ENCODE data around the gene CYP27C1.
A peak's percentile ranks its signal among the peaks of the same experiment; 100 is the strongest.

CYP27C1 gene

GRCh38 chr2:127193164-127193966 is 26.7 kb downstream of the CYP27C1 start:
- no peak for DNase-seq (ENCODE audit: low read depth)

DNA sequence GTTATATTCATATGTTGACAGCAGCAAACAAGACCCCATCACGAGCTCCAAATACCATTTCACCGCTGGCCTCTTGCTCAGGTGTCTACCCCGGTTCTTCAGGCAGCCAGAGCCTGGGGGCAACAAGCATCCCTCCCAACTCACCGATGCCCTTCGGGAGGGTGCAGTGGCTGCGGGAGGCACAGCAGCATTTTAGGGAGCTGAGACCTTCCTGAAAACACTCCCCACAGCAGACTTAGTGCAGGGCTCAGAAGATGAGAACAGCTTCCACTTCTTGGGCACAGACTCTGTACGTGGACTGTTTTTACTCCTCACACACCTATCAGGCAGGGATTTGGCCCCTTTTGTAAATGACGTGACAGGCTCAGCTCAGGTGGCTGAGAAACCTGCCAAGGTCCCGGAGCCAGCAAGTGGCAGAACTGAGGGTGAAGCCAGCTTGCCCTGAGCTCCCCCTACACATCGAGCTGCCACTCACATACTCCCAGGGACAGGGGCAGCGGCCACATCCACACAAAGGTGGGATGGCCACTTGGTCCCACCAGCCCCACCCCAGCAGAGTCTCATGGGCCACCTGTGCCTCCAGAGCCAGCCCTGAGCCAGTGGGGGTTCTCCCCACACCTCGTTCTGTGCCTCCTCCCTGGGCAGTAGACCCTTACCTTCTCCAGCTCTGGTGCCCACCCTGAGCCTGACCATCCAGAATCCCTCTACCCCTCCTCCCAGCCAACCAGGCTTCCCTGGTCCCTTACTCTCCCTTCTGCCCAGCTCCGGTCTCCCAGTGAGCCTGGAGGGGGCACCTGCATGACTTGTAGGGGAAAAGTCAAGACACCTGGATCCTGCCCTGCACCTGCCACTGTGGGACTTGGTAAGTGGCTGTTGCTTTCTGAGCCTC is 28.5 kb downstream of the CYP27C1 start:
- no peak for DNase-seq (ENCODE audit: low read depth)

DNA sequence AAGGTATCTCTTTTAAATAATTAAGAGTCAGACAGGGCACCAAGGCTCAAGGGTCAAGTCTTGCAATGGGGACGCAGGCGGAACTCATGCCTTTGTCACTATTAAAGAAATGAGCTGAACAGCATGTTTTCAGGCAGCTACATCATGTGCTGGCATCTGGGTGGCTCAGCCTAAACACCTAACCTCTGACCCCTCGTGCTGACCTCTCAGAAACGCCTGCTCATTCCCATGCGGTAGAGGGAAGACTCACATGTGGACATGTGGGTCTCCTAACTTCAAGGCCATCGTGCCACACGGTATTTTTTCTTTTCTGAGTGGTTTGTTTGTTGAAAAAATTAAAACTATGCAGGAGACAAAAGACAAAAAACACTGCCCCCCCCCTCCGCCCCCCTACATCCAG is 31.3 kb downstream of the CYP27C1 start:
- no peak for DNase-seq (ENCODE audit: low read depth)

GRCh38 chr2:127187831-127188230 is 32.3 kb downstream of the CYP27C1 start:
- no peak for DNase-seq (ENCODE audit: low read depth)

- DNase-seq (ENCODE audit: low read depth), result no peak
Measured at GRCh38 chr2:127187081-127187775, 32.9 kb downstream of the CYP27C1 start.

- DNase-seq (ENCODE audit: low read depth), result no peak
Measured at GRCh38 chr2:127185705-127186104, 34.4 kb downstream of the CYP27C1 start.

DNA sequence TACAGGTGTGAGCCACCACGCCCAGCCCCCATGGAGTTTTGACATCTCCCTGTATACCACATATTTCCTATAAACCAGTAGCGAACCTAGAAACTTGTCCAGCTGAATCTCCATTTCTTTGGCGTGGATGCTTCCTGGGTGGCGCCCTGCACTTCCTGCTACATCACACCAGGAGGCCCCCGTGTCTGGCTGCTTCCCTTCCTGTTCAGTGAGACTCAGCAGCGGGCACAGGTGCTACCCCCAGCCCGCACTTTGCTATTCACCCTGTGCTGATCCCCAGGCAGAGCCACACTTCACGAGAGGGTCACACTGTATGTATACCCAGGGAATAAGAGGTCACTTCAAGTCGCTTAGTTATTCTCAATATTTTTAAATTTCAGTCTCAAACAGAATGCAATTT is 35.0 kb downstream of the CYP27C1 start:
- DNase-seq (ENCODE audit: low read depth), result no peak

DNA sequence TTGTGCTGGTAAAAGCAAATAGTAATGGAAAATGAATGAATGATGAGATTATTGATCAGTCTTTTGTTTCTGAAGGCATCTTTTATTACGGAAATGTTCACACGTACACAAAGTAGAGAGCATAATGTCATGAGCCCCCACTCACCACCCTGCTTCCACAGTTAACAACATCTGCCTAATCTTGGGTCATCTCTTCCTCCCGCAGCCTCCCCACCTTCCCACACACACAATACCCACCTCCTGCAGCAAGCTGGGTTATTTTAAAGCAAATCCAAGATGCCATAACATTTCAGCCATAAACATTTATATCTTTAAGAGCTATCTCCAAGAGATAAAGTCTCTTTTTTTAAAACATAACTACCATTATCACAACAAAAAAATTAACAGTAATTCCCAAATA is 36.3 kb downstream of the CYP27C1 start:
- DNase-seq (ENCODE audit: low read depth), result no peak

DNA sequence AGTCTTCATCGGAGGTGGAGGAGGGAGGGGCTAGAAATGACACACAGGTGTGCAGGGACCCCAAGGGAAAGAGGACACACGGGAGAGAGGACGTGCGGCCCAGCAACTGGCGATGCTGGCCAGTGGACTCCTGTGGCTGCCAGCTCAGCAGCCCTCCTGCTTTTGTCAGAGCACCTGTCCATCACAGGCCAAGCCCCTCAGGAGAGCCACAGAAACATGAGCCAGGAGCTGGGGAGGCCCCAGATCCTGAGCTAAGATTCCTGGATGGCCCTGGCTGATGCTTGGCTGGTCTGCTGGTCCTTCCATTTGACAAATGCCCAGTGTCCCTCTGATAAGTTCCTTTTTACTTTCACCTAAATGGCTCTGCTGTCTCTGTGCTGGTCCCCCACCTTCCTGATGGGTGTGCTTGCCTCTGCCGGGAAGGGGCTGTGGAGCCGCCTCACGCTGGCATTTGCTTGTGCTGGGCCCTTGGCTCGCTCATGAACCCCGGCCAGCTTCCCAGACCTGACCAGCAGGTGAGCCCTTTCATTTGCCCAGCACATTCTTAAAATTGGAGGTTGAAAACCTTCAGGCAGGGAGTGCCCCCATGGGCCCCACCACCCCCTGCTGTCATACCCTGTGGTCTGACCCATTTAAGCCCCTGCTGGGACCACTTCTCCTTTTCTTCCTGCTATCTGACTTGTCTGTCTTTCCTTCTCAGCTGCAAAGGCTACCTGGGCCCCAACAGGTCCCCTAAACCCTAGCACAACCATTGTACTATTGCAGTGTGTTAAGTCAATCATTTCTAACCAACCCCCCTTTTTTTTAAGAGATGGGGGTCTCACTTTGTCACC is 37.3 kb downstream of the CYP27C1 start:
- no peak for DNase-seq (ENCODE audit: low read depth)

DNA sequence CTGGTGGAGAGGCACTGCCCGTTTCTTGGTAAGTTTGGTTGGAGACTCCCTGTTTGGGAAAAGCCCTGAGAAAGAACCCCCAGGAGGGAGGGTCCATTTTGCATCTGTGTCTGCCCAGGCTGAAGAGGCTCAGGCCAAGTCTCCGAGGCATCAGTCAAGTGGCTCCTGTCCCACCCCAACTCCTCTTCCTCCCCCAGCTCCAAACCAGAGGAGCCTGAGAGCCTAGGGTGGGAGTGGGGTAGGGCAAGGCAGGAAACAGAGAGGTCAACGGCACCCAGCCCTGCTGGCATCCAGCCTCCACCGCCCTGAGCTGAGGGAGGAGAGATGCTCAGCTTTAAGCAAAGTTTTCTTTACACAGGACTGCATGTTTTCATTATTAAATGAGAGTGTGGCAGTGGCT is 38.2 kb downstream of the CYP27C1 start:
- no peak for DNase-seq (ENCODE audit: low read depth)

- peak; percentile 69 for DNase-seq (ENCODE audit: low read depth)
Measured at GRCh38 chr2:127179766-127180165, 40.3 kb downstream of the CYP27C1 start.

- no peak for DNase-seq (ENCODE audit: low read depth)
Measured at GRCh38 chr2:127177617-127178263, 42.4 kb downstream of the CYP27C1 start.

GRCh38 chr2:127176371-127177311 is 43.5 kb downstream of the CYP27C1 start:
- peak; percentile 90 for DNase-seq (ENCODE audit: low read depth)

DNA sequence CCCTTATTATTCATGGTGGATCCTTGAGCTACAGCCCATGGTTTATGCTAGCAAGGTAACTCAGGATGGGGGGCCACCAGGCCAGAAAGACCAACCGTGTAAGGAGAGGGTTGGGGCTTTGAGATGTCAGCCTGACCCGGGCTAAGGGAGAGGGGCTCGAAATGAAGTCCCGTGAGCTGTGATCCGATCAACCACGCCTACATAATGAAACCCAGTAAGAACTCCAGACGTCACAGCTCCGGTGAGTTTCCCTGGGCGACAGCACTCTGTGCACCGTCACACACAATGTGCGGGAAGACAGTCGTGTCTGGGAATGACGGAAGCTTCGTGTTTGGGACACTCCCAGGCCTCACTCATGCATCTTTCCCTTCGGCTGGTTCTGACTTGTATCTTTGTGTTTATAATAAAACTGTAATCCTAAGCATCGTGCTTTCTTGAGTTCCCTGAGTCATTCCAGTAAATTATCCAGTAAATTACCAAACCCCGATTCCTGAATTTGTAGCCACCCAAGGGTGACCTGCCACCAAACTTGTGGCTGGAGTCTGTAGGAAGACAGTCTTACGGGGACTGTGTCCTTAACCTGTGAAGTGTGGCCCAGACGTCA is 44.2 kb downstream of the CYP27C1 start:
- DNase-seq (ENCODE audit: low read depth), result peak; percentile 75

DNA sequence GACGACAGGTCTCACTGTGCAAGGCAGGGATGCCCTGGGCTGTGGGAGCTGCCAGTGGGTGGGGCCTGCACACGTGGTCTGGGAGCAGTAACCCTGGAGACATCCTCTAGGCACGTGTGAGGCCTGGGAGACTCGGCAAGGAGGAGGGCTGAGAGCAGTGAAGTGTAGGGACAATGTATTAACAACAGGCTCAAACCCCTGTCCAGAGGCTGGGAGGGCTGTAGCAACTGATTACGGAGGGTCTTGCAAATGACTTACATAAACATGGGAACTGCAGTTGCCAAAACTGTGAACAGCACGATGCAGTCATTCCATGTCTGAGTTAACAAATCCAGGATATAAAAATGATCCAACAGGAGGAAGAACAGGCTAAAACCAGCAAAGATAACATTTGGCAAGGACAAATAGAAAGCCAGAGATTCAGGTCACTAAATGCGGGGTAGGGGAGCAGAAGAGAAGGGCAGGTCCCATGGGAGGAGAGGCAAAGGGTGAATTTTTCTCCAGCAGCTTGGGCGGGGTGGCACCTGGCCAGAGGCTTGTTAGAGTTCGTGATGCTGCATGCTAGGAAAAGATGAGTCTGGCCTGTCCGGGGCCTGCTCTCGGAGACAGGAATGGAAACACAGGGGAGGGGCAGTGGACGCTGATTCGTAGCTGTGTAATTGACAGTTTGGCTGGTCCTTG is 44.9 kb downstream of the CYP27C1 start:
- no peak for DNase-seq (ENCODE audit: low read depth)

GRCh38 chr2:127174640-127175039 is 45.5 kb downstream of the CYP27C1 start:
- DNase-seq (ENCODE audit: low read depth), result no peak

- DNase-seq (ENCODE audit: low read depth), result no peak
Measured at GRCh38 chr2:127174136-127174535, 46.0 kb downstream of the CYP27C1 start.

GRCh38 chr2:127173057-127173456 is 47.0 kb downstream of the CYP27C1 start:
- peak; percentile 91 for DNase-seq (ENCODE audit: low read depth)

DNA sequence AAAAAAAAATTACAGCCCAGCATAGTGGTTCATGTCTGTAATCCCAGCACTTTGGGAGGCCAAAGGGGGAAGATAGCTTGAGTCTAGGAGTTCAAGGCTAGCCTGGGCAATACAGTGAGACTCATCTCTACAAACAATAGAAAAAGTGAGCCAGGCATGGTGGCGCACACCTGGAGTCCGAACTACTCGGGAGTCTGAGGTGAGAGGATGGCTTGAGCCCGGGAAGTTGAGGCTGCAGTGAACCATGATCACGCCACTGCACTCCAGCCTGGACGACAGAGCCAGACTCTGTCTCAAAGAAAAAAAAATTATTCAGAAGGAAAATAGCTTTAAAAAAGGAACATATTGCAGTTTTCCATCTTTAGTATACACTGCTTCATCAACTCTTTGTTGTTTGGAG is 47.8 kb downstream of the CYP27C1 start:
- no peak for DNase-seq (ENCODE audit: low read depth)

Data from GM04504 (cell line).